Fibroblast of villous mesenchyme (primary cell): ENCODE results near the gene ZNF469. TPM values are rescaled to one million over a fixed set of nuclear protein-coding genes. Genes with fewer than 3 reads are reported as not detected.

ENCODE experiments used
- DNase-seq: peaks from one replicate; pipeline ENCODE4 v3.0.0-alpha.2; 2010; ENCODE audit warnings: low read depth
- H3K4me3 ChIP-seq: 2 replicates; pipeline ENCODE4 v1.5.1; 2011; ENCODE audit warnings: low read depth, mild to moderate bottlenecking, low read length
- CTCF ChIP-seq: IDR thresholded peaks from 2 replicates; pipeline ENCODE4 v1.5.1; 2012; ENCODE audit warnings: low read depth, mild to moderate bottlenecking, low read length; ENCODE audit not compliant: insufficient read depth
- total RNA-seq: library from RNA; depleted of rRNA; stranded (reverse); fragments of >200 nt; gene quantifications from 2 replicates; pipeline ENCODE4 v1.2.3, GENCODE V29; 2012

The ZNF469 gene
- total RNA-seq, 1 donor: 6.0 TPM

DNA sequence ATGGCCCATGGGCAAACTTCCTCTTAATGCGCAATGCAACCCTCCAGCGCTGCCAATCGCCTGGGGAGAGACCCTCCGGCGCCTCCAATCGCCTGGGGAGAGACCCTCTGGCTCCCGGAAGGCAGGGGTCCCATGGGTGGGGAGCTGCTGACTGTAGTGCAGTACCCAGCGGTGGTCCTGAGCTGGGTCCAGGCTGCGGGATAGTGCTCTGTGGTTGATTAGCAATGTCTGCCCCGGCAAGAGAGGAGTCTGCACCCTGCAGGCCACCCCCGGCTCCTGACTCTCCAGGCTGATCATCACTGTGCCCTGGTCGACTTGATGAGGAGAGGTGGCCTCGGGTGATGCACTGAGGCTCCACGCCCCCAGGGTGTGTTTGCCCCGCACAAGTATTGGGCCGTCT, 44.6 kb upstream of the ZNF469 start:
- H3K4me3 ChIP-seq: no peak overlapping the region
- DNase-seq: no peak
- TF ChIP-seq CTCF: no peak

GRCh38 chr16:88338896-88339295, 43.9 kb upstream of the ZNF469 start:
- no peak for TF ChIP-seq CTCF

DNA sequence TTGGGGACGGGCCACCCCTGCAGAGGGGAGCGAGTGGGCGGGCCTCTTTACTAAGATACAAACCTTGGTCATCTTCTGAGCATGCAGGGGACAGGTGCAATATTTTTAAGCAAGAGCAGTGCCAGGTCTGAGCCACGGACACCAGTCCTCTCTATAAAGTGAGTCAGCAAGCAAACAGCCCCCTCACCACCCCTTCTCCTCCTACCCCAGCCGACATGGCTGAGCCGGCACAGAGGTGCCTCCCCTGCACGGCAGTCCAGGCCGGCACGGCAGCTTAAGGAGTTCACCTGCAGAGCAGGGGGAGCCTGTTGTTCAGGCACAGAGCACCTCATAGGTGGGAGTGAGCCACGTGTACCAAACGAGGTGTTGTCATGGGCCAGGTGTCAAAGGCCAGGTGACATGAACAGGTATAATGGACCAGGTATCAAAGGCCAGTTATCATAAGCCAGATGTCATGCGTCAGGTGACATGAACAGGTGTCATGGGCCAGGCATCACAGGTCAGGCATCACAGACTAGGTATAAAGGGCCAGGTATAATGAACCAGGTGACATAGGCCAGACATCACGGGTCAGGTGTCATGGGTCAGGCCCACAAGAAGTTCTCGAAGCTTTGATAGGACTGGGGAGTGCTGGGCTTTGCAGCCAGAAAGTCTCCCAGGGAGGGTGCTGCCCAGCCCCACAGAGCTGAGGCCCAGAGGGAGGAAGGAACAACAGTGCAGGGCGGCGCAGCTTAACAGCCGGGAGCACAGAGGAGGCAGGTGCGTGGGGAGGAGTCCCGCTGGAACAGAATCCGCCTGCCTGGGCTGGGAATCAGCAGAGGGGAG, 42.6 kb upstream of the ZNF469 start:
- no peak for DNase-seq
- H3K4me3 ChIP-seq: no peak overlapping the region
- TF ChIP-seq CTCF: no peak

More at GRCh38 chr16:88338896-88339295, 43.9 kb upstream of the ZNF469 start:
- no peak overlapping the region for H3K4me3 ChIP-seq
- no peak for DNase-seq

DNA sequence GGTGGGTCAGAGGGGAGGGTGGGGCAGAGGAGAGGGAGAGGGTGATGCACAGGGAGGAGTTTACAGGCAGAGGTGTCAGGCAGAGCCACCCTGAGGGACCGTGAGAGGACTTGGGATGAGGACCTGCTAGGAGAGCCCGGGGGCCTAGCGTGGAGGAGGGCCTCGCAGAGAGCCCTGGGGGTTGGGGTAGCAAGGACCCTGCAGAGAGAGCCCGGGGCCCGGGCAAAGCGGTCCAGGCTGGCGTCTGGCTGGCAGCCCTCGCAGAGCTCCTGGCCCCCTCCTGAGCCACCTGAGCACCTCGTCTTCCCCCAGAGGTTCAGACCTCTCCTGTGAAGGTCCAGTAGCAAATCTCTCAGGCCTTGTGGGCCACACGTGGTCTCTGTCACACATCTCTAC, 42.0 kb upstream of the ZNF469 start:
- DNase-seq: no peak
- no peak overlapping the region for H3K4me3 ChIP-seq
- TF ChIP-seq CTCF: no peak

DNA sequence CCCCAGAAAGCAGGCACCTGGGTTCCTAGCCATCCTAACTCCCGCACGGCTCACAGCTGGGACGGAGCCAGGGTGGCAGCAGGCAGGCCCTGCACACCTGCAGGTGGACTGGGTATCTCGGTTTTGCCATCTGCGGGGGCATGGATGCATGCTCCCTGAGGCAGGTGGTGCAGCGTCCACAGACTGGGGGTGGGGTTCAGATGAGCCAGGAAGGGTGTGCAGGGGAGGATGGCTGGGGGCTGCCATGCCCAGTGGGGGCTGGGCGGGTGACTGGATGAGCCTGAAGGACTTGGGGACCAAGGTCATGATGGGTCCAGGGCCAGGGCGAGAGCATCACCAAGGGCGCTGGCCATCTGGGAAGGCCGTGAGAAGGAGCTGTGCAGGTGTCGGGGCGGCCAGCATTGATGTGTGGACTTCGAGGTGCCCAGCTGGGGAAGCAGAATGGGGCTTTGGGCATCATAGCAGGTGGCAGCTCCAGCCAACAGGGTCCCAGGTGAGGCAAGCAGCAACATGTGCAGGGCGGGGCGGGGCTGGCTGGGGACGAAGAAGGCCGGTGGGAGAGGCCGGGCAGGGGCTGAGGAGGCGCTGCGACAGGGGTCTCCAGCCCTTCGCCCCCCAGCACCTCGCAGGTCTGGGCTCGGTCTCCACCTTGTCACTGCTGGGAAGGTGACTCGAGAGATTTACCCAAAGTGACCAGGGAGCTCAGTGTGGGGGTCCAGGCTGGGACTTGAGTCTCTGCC, 41.0 kb upstream of the ZNF469 start:
- H3K4me3 ChIP-seq: no peak overlapping the region
- TF ChIP-seq CTCF: no peak
- DNase-seq: no peak

- H3K4me3 ChIP-seq: no peak overlapping the region
- no peak for DNase-seq
- no peak for TF ChIP-seq CTCF
These were observed 40.3 kb upstream of the ZNF469 start for GRCh38 chr16:88342491-88342890.
